ENCODE measurements around the gene TRERF1.

GRCh38 chr6:42225419-42225818 lies 226.3 kb downstream of the TRERF1 start:
- TF ChIP-seq TAF1 (IDR thresholded peaks at IDR 0.05; ENCODE audit: borderline replicate concordance, low read depth, low read length), result no peak
- TF ChIP-seq POLR2AphosphoS5 (IDR thresholded peaks at IDR 0.05; ENCODE audit: low read depth, low read length), result no peak
